Renal cortical epithelial cell (primary cell): Measurements from ENCODE around the gene ROR2. TPM values are rescaled to one million over a fixed set of nuclear protein-coding genes. Genes with fewer than 3 reads are reported as not detected.

ENCODE experiments used
- DNase-seq: peaks from one replicate; pipeline ENCODE4 v3.0.0-alpha.2; 2011; ENCODE audit warnings: low read depth
- total RNA-seq: library from RNA; depleted of rRNA; stranded (reverse); fragments of >200 nt; gene quantifications from 2 replicates; pipeline ENCODE4 v1.2.3, GENCODE V29; 2014

Gene ROR2
- total RNA-seq, 1 donor from 2014 or later = 4.4 TPM

GRCh38 chr9:91776409-91777291 is 173.4 kb downstream of the ROR2 start:
- DNase-seq = no peak

- DNase-seq = no peak
These were observed 174.4 kb downstream of the ROR2 start for GRCh38 chr9:91775708-91776028.

GRCh38 chr9:91775011-91775707 is 174.9 kb downstream of the ROR2 start:
- no peak for DNase-seq

GRCh38 chr9:91773156-91773555 is 176.9 kb downstream of the ROR2 start:
- no peak for DNase-seq

GRCh38 chr9:91771864-91772263 is 178.2 kb downstream of the ROR2 start:
- DNase-seq = peak; percentile 48

GRCh38 chr9:91771027-91771426 is 179.0 kb downstream of the ROR2 start:
- DNase-seq = peak; percentile 71

- DNase-seq = no peak
These were observed 179.8 kb downstream of the ROR2 start for GRCh38 chr9:91770229-91770628.

GRCh38 chr9:91768977-91769916 is 180.8 kb downstream of the ROR2 start:
- no peak for DNase-seq

GRCh38 chr9:91768507-91768906 is 181.5 kb downstream of the ROR2 start:
- DNase-seq = no peak

- DNase-seq = no peak
These were observed 183.5 kb downstream of the ROR2 start for GRCh38 chr9:91766315-91767069.

- DNase-seq = no peak
These were observed 184.7 kb downstream of the ROR2 start for GRCh38 chr9:91765296-91765695.

- no peak for DNase-seq
These were observed 185.4 kb downstream of the ROR2 start for GRCh38 chr9:91764661-91765060.

GRCh38 chr9:91761362-91761761 is 188.7 kb downstream of the ROR2 start:
- no peak for DNase-seq

- DNase-seq = no peak
These were observed 189.1 kb downstream of the ROR2 start for GRCh38 chr9:91760906-91761305.

GRCh38 chr9:91758491-91758981 is 191.5 kb downstream of the ROR2 start:
- peak; percentile 60 for DNase-seq

- DNase-seq = no peak
These were observed 192.2 kb downstream of the ROR2 start for GRCh38 chr9:91757782-91758181.

GRCh38 chr9:91756510-91756780 is 193.6 kb downstream of the ROR2 start:
- DNase-seq = no peak

- DNase-seq = no peak
These were observed 194.1 kb downstream of the ROR2 start for GRCh38 chr9:91755761-91756509.

- no peak for DNase-seq
These were observed 196.3 kb downstream of the ROR2 start for GRCh38 chr9:91753711-91754110.

GRCh38 chr9:91751922-91752321 is 198.1 kb downstream of the ROR2 start:
- DNase-seq = peak; percentile 57

- DNase-seq = no peak
These were observed 199.7 kb downstream of the ROR2 start for GRCh38 chr9:91750343-91750742.
